Measurements from ENCODE around the gene NPAS2.
A peak's percentile ranks its signal among the peaks of the same experiment; 100 is the strongest.

- peak in 1 of 4 experiments; percentile 0 for TF ChIP-seq CTCF (IDR thresholded peaks at IDR 0.05)
- TF ChIP-seq POLR2AphosphoS5 (IDR thresholded peaks at IDR 0.05) = no peak
These were observed 750 bp downstream of the NPAS2 start for GRCh38 chr2:100820523-100821254.

All from gastroesophageal sphincter (tissue), 3 donors.